ENCODE data around the gene CHMP2B.

DNA sequence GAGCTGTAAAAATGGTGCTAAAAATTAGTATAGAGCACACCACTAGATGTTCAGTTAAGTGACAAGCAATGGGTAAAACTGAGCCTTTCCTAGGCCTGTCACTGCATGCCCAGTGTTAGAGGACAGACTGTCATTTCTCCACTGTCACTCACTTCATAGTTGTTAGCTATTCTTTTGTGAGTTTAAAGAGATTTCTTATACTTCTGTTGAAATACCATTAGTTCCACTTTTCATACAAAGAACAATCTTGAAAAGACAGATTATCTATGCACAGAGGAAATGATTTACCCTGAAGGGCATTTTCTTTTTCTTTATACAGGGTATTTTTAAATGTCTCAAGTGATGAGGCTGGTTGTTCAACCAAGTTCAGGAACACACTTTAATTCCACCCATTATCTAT, 28.3 kb upstream of the CHMP2B start:
- TF ChIP-seq, protein P1, sequence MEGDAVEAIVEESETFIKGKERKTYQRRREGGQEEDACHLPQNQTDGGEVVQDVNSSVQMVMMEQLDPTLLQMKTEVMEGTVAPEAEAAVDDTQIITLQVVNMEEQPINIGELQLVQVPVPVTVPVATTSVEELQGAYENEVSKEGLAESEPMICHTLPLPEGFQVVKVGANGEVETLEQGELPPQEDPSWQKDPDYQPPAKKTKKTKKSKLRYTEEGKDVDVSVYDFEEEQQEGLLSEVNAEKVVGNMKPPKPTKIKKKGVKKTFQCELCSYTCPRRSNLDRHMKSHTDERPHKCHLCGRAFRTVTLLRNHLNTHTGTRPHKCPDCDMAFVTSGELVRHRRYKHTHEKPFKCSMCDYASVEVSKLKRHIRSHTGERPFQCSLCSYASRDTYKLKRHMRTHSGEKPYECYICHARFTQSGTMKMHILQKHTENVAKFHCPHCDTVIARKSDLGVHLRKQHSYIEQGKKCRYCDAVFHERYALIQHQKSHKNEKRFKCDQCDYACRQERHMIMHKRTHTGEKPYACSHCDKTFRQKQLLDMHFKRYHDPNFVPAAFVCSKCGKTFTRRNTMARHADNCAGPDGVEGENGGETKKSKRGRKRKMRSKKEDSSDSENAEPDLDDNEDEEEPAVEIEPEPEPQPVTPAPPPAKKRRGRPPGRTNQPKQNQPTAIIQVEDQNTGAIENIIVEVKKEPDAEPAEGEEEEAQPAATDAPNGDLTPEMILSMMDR (IDR thresholded peaks at IDR 0.05): no peak
- TF ChIP-seq POLR2A (IDR thresholded peaks at IDR 0.05): no peak
- TF ChIP-seq EP300 (IDR thresholded peaks at IDR 0.05): no peak
- no peak for TF ChIP-seq POLR2AphosphoS5 (IDR thresholded peaks at IDR 0.05)

Data from sigmoid colon (tissue), 4 donors.